Uterus (tissue), 2 donors: ENCODE measurements around the gene CDH4.

Experiments used
- POLR2A ChIP-seq, 2 donors: fragments of 450-650 bp; IDR thresholded peaks; one replicate each; pipeline ENCODE4 v1.6.1; 2016; ENCODE audit warnings: antibody characterized with exemption in 2 of 2, mild to moderate bottlenecking in 1 of 2, moderate library complexity in 1 of 2
- TF ChIP-seq, protein P1 (sequence below), 4 experiments: fragments of 200-600 bp in 2 of 4; fragments of 450-650 bp in 2 of 4; sonication (generic) in 2 of 4; IDR thresholded peaks; one replicate each; pipeline ENCODE4 v1.5.1; 2016 to 2019; ENCODE audit warnings: antibody characterized with exemption in 4 of 4, mild to moderate bottlenecking in 2 of 4, moderate library complexity in 1 of 4

DNA sequence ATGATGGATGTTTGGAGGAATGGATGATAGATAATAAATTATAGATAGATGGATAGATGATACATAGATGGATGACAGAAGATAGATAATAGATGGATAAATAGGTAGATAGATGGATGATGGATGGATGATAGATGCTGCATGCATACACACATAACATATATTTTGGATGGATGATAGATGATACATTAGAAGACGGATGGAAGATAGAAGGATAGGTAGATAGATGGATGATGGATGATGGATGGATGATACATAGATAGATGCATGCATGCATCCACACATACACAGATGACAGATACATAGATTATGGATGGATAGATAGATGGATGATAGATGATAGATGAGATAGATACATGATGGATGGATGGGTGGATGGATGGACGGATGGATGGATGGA, 425.9 kb downstream of the CDH4 start:
- TF ChIP-seq, protein P1, sequence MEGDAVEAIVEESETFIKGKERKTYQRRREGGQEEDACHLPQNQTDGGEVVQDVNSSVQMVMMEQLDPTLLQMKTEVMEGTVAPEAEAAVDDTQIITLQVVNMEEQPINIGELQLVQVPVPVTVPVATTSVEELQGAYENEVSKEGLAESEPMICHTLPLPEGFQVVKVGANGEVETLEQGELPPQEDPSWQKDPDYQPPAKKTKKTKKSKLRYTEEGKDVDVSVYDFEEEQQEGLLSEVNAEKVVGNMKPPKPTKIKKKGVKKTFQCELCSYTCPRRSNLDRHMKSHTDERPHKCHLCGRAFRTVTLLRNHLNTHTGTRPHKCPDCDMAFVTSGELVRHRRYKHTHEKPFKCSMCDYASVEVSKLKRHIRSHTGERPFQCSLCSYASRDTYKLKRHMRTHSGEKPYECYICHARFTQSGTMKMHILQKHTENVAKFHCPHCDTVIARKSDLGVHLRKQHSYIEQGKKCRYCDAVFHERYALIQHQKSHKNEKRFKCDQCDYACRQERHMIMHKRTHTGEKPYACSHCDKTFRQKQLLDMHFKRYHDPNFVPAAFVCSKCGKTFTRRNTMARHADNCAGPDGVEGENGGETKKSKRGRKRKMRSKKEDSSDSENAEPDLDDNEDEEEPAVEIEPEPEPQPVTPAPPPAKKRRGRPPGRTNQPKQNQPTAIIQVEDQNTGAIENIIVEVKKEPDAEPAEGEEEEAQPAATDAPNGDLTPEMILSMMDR (IDR thresholded peaks at IDR 0.05): no peak
- TF ChIP-seq POLR2A (IDR thresholded peaks at IDR 0.05): no peak
